ENCODE results near the gene TSHZ2.

The TSHZ2 gene

DNA sequence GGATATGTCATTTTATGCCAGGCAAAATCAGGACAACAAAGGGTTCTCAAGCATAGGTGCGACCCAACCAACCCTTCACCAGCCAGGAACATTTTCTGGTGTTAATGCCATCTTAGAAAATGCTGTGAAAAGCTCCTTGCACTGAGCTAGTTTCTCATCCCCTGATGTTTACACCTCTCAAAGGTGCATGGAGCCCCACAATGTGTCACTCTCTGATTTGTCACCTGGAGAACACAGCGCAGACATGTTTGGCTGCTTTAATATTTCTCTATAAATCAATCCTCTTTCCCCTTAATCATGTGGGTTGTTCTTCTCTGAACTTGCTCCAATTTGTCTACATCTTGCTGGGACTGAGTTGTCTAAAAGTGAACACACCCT, 244.3 kb downstream of the TSHZ2 start:
- DNase-seq: no peak

DNA sequence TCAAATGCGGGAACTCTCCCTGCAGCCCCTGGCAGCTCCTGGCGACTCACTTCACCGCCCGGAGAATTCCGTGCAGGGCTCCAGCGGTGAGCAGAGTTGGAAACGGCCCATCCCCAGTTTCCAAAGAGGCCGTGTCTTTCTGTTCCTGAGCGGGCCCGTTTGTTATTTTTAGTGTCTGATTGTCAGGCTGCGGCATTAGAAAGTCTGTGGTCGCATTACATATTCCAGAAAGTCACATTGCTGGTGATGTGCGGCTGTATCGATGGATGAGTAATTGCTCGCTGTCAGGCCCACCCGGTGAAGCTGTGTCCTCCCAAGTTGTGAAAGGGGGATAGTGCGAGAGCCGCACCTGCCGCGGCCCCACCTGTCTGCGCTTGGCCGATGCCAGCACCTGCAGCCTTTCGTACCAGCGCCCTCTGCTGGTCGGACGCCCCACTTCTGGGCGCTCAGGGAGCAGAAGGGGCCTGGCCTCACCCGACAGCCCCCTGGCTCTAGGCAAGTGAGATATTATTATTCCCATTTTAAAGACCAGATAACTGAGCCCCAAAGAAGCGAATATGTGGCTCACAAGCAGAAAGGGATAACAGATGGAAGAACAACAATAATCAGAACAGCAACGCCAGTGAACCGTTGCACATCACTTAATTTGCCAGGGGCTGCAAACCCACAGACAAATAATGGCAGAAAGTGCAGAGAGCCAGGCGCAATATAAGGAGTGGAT, 244.9 kb downstream of the TSHZ2 start:
- DNase-seq: no peak

DNA sequence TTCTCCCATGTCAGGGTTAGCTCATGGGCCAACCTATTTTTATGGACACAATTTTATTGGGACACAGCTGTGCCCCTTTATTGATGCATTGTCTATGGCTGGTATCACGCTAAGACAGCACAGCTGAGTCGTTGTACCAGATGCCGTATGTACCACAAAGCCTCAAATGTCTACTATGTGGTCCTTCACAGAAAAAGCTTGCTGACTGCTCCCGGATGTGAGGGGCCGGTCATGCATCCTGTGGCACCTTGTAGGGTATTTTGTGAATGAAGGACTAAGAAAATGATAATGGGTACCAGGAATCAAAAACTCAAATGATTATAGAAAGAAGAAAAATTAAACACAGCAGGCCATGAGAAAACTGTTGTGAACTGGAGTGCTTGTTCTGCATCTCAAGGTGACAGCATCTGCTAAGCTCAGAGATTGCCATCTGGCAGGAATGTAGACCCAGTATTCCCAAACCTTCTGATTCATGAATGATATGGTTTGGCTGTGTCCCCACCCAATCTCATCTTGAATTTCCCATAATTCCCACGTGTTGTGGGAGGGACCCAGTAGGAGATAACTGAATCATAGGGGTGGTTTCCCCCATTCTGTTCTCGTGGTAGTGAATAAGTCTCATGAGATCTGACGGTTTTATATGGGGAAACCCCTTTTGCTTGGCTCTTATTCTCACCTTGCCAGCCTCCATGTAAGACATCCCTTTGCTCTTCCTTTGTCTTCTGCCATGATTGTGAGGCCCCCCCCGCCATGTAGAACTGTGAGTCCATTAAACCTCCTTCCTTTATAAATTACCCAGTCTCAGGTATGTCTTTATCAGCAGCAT, 248.5 kb downstream of the TSHZ2 start:
- no peak for DNase-seq

DNA sequence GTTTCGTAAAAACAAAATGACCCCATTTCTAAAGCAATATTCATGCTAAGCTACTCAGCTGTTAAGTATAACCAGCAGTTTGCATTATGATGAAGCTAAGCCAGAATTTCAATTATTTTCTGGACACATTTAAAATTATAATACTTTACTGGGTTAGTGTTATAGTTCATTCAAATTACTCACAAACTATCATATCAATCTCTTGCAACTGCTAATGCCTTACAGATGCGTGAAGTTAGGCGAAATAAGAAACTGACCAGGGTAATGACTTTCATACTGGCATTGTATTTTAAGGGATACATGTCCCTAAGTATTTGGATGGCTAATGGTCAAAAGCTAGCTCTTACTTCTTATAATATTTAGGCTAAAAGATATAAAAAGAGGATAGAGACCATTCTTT, 249.6 kb downstream of the TSHZ2 start:
- DNase-seq: no peak

DNA sequence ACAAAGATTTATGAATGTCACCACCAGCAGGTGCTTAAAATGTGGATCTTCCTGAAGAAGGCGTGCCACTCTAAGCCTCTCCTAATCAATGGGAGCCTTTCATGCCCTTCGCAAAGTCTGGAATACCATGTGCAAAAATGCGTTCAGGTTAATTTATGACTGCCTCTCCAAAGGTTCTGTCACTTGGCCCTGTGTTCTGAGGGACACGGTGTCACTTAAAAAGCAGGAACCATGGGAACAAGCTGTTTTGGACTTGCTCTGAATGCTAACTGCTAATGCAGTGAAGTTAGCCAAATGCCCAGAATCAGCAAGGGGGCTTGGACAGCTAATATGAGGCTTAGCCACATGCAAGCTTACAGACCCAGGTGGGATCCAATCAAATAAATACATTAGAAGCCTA, 250.3 kb downstream of the TSHZ2 start:
- no peak for DNase-seq

DNA sequence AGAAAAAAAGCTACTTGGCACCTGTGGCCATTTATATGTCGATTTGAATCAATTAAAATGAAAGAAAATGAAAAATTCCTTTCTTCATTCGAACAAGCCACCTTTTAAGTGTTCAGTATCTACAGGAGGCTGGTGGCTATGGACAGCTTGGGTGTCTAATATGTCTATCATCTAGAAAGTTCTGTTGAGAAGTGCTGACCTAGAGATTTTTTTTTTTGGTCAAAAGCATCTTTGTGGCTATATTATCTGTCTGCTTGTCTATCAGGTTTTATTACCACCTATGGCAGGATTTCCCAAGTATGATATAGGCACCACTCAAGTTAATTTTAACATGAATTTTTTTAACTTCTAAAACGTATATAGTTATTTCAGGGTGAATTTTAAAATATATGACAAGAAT, 250.8 kb downstream of the TSHZ2 start:
- no peak for DNase-seq

DNA sequence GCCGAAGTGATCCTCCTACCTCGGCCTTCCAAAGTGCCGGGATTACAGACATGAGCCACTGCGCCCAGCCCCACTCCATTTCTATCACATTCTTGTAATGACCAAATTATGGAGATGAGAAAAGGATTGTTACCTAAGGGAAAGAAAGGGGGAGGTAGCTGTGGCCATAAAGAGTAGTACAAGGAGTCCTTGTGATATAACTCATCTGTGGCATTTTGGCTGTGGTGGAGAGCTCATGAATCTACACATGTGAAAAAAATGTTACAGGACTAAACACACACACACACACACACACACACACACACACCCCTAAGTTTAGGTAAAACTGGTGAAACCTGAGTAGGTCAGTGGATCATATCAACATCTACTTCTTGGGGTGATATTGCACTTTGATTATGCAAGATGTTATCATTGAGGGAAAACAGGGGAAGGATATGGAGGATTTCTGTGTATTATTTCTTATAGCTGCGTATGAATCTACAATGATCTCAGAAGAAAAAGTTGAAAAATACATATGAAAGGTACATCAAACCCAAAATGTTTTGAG, 251.5 kb downstream of the TSHZ2 start:
- DNase-seq: no peak

DNA sequence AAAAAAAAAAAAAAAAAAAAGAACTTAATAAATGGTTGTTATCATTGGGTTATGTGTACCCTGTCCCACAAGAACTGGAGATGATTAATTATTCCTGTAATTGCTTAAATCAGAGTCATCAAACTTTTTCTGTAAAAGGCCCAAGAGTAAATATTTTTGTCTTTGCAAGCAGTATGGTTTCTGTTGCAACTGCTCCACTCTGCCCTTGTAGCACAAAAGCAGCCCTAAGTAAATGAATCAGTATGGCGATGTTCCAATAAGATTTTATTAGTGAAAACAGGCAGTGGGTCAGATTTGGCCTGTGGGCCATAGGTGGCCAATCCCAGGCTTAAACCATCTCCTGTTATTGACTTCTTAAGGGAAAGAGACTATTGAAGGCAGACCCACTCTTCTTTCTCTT, 252.7 kb downstream of the TSHZ2 start:
- no peak for DNase-seq

DNA sequence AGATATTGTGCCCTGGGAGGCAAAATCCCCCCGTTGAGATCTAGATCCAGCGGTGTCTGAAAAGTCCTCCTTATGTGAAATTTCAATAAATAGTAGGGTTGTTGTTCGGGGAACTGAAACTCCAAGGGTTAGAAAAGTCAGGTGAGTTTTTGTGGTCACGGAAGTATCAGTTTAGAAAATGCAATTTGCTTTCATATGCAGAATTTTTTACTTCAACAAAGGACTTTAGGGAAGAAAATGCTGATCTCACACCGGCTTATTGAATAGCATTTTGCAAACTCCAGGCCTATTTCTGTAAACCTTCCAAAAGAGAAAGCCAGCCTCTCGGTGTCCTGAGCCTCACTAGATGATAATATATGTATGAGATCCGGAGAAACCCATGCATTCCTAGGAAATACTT, 254.7 kb downstream of the TSHZ2 start:
- no peak for DNase-seq

DNA sequence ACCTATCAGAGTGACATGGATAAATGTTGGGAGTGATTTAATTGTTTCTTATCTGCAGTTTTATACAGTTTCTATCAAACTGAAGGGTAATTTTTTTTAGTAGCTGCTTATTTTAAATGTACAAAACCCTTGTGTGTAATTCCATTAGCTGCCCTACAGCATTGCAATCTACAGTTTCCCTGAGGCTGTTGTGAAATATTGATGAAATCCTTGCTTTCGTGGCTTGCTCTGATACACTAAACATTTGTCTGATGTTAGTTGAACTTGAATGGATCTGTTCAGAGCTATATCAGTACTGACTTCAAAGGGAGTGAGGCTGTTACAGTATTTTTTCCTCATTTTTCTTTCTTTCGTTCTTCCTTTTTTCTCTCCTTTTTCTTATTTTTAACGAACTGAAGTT, 255.4 kb downstream of the TSHZ2 start:
- no peak for DNase-seq

DNA sequence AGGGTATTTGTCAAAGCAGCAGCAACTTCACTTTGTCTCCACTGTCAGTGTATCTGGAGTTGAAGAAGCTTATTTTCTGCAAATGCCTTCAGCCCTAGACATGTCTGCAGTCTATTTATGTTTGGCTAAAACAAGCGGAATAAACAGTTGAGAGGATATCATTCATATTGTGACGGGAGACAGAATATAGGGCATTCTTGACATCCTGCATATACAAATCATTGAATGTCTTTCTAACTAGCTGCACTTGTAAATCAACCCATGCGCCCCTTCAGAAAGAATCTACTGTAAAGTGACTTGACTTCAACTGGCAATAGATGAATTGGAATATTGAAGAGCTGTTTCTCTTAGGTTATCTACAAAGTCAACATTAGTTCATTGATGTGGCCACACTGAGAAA, 258.9 kb downstream of the TSHZ2 start:
- DNase-seq: no peak

DNA sequence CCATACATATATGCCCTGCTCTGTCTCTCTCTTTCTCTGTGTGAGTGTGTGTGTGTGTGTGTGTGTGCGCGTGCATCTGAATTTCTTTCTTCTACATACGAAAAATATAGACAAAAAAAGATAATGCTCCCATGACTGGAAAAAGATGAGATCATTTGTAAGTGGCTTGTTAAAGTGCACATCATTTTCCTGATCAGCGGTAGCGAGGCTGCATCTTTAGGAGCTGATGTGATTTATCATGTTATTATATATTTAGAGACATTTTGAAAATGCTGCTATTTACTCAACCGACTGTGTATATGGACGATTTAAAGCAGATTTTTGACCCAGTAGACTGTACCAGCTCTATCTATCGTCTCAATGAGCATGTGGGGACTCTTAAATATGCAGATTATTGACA, 265.3 kb downstream of the TSHZ2 start:
- DNase-seq: no peak

DNA sequence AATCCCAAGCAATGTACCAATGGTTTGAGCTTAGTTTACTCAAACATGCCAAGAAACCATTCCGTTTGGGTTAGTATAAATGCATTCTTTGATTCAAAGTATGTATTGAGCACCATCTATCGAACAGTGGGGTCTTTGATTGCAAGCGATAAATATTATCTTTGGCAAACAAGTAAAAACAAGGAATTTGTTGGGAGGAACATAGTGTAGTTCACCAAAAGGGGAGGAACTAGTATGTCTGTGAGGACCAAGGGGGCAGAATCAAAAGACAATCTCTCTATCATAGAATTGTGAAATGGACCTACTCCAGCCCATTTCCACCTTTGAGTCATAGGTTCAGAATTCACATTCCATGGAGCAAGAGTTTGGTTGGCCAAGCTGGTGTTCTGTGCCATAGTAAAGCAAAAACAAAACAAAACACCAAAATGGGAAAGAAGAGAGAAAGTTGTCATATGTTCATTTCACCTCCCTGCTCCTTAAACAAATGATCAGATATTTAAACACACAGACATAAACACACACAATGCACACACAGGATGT, 266.0 kb downstream of the TSHZ2 start:
- no peak for DNase-seq

DNA sequence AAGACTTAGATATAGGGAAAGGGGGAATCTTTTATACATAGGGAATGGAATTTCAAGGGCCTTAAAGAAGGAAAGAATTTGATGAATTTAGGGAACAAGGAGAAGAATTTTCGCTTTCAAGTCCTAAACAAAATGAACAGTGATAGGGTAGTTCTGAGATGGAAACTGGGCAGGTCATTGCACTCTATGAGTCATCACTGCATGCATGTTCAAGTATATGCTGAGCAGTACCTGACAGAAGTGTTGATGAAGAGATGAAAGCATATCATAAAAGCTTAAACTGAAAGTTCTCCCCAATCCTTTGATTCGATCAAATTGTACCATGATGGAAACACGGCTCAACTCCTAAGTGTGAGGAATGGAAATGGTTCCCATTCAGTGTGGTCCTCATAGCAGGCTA, 271.0 kb downstream of the TSHZ2 start:
- no peak for DNase-seq

DNA sequence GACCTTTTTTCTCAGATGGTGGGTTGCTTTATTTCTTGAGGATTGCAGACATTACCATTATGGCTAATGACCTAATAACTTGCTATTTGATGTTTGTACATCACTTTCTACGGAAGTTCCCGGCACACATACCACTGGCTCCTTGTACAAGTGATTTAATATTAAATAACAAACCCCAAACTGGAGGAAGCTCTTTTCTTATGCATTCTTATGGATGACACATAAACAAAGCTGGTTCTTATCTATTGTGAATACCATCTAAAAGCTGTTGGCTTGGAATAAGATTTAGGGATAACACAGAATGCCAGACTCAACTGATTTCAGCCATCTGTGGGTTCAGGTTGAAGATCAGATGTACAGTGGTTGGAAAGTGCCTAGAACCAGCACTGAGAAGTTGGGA, 272.6 kb downstream of the TSHZ2 start:
- no peak for DNase-seq

DNA sequence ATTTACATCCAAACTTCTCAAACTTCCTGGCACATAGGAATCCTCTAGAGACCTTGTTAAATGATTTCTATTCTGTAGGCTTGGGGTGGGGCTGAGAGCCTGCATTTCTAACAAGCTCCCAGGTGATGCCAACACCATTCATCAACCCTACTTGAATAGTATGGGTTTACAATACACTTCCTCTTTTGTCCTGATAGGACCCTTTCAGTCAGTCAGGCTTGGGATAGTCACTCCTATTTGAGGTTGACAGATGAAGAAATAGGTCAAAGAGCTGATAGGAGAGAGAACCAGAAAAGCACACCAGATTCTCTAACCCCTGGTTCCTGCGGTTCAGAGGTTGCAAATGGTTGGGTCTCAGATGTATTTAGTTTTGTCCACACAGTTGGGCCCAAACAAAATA, 273.4 kb downstream of the TSHZ2 start:
- DNase-seq: no peak

DNA sequence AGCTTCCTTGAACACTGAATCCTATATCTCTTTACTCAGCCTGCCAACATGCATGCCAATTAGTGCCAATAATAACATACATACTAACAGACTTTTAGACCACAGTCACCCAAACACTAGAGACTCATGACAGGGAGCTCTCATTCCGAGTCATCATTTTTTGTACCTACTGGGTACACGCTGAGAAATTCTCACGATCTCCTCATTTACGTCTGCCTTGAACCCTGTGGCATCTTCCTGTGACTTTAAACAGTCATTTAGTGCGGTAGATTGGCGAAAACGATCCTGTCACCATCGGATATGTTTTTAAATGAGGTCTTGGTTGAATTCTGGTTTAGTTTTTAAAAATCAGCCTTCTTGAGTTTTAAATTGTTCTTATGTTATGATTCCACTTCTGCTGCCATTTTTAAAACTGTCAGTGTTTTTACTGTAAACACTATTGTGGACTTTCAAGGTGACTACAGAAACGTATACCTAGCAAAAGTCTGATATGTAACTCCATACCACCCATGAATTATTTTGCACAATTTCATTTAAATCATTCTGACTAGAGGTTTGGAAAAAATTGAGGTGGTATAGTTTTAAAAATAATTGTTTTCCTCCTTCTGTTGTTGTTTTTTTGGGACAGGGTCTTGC, 275.4 kb downstream of the TSHZ2 start:
- no peak for DNase-seq

DNA sequence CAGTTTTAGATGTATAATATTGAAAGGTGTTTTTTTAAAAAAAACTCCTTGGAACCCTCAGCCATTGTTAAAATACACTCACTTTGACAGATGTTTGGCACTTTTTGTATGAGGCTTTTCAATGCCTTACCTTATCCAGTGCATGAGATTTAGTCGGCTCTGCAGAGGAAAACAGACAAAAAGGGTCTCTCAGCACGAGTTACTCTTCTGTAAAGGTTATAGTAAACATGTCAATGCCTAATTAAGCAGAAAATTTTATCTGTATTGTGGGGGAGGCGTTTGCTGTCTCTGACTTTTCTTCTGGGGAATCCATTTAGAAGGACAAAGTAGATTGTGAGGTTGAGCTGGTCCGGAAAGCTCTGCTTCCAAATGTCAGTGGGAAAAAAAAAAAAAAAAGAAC, 278.3 kb downstream of the TSHZ2 start:
- DNase-seq: no peak

DNA sequence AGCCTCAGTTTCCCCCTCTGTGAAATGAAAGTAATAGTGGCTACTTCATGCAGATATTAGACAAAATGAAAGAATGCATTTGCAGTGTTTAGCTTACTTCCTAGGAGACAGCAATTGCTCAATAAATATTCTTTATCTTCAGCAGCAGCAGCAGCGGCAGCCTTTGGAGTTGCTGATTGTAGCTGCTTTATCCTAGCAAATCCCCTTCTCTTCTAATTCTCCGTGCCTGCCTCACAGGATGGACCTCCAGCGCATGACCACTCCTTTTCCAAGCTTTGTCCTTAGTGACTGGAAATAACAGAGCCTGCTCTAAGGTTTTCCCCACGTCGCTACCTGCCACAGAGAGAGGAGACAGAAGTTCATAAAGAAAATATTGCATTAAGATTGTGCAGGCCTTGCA, 279.8 kb downstream of the TSHZ2 start:
- no peak for DNase-seq

DNA sequence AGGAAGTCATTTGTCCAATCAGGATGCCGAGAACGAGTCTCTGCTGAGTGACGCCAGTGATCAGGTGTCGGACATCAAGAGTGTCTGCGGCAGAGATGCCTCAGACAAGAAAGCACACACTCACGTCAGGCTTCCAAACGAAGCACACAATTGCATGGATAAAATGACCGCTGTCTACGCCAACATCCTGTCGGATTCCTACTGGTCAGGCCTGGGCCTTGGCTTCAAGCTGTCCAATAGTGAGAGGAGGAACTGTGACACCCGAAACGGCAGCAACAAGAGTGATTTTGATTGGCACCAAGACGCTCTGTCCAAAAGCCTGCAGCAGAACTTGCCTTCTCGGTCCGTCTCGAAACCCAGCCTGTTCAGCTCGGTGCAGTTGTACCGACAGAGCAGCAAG, 281.5 kb downstream of the TSHZ2 start:
- DNase-seq: no peak

DNA sequence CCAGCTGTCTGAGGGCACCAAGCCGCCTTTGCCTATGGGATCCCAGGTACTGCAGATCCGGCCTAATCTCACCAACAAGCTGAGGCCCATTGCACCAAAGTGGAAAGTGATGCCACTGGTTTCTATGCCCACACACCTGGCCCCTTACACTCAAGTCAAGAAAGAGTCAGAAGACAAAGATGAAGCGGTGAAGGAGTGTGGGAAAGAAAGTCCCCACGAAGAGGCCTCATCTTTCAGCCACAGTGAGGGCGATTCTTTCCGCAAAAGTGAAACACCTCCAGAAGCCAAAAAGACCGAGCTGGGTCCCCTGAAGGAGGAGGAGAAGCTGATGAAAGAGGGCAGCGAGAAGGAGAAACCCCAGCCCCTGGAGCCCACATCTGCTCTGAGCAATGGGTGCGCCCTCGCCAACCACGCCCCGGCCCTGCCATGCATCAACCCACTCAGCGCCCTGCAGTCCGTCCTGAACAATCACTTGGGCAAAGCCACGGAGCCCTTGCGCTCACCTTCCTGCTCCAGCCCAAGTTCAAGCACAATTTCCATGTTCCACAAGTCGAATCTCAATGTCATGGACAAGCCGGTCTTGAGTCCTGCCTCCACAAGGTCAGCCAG, 283.0 kb downstream of the TSHZ2 start:
- no peak for DNase-seq

DNA sequence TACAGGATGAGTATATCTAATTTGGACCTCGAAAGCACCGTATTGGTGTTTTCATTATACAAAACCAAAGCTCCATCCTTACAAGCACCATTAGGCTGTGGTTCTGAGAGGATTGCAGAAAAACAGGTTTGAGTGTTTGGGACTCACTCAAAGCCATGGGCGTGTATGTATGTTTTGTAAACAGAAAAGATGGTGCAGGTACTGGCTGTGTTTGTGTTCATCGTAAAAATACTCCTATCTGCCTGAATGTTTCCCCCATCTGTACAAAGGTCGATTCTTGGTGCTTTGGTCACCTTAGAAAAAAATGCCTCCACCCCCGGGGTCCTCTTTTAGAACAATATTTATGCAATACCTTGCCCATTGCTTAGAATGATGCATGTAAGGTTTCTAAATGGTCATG, 286.6 kb downstream of the TSHZ2 start:
- DNase-seq: no peak

DNA sequence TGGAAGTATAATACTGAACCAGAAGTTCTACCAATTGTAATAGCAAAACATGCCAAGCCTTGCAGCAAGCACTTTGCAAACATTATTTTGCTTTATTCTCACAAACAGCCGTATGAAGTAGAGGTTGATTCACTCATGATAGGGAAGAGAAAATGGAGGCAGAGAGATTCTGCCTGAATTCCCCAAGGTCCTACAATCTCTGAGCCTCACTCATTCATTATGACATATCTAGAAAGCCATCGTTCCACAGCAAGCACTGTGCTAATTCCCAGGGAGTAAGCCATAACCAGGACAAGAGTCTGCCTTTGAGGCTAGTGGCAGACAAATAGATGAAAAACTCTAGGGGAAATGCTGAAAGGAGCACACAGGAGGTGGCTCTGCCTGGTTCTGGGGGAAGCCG, 288.0 kb downstream of the TSHZ2 start:
- DNase-seq: no peak

Measured in NCI-H2081 treated with DMSO at 0.1 percent for 48 hours (cell line).